Adrenal gland (tissue), 12 donors: ENCODE measurements around the gene CDKAL1. TPM values are rescaled to one million over a fixed set of nuclear protein-coding genes. Genes with fewer than 3 reads are reported as not detected.

Experiments
- DNase-seq, 7 donors: peaks; one replicate each; pipeline ENCODE4 v3.0.0-alpha.2; 2019 to 2020
- H3K27ac ChIP-seq, 5 donors: fragments of 200-600 bp; sonication (generic) in 4 of 5; 1 replicate in 3 of 5; 2 replicates in 2 of 5; pipeline versions ENCODE4 v1.5.1 to v1.8.0; 2016 to 2020; ENCODE audit warnings: mild to moderate bottlenecking in 1 of 5
- H3K27me3 ChIP-seq: fragments of 200-600 bp; 2 replicates; pipeline ENCODE4 v1.8.0; 2021
- H3K36me3 ChIP-seq, 2 donors: fragments of 200-600 bp; replicated peaks in 1 of 2; 1 replicate in 1 of 2; 2 replicates in 1 of 2; pipeline versions ENCODE4 v1.5.1 to v1.8.0; 2018 to 2022
- H3K4me1 ChIP-seq, 2 donors: fragments of 200-600 bp; replicated peaks in 1 of 2; 1 replicate in 1 of 2; 2 replicates in 1 of 2; pipeline versions ENCODE4 v1.5.1 to v1.8.0; 2018 to 2021
- H3K4me3 ChIP-seq, 4 donors: fragments of 200-600 bp; sonication (generic) in 3 of 4; one replicate each; pipeline ENCODE4 v1.5.1; 2016 to 2018
- H3K9me3 ChIP-seq, 3 donors: fragments of 200-600 bp; sonication (generic) in 1 of 3; replicated peaks in 1 of 3; 1 replicate in 2 of 3; 2 replicates in 1 of 3; pipeline versions ENCODE4 v1.5.1 to v1.8.0; 2016 to 2021
- CTCF ChIP-seq, 6 experiments: fragments of 450-650 bp in 4 of 6; fragments of 200-600 bp in 2 of 6; sonication (generic) in 1 of 6; IDR thresholded peaks; 1 replicate in 5 of 6; 2 replicates in 1 of 6; pipeline versions ENCODE4 v1.5.1 to v1.8.0; 2016 to 2021; ENCODE audit warnings: antibody characterized with exemption in 6 of 6, mild to moderate bottlenecking in 2 of 6, moderate library complexity in 1 of 6
- POLR2A ChIP-seq, 2 donors: fragments of 450-650 bp; IDR thresholded peaks; one replicate each; pipeline ENCODE4 v1.6.1; 2017; ENCODE audit warnings: antibody characterized with exemption in 2 of 2, mild to moderate bottlenecking in 2 of 2, moderate library complexity in 1 of 2
- WGBS, 4 donors: extraction: QIAGEN DNeasy Blood & Tissue Kit in 2 of 4; methylation state at CpG; one replicate each; pipeline versions ENCODE4 v1.1.5 to v1.1.7; 2013 to 2017; 5-methylcytosine and 5-hydroxymethylcytosine counted together
- intact Hi-C, 2 donors: fragments of 100-400 bp; cut with DNase I; formaldehyde crosslinking; loops; one replicate each; pipeline versions ENCODE4 v1.14.1 to v1.15.0; 2022 to 2023
- polyA plus RNA-seq, 3 donors: library from polyadenylated mRNA; stranded (reverse); fragments of 200-250 nt in 2 of 3; fragments of 350-450 nt in 1 of 3; fragmentation: Illumina TruSeq in 1 of 3; extraction: RNeasy Lipid Tissue Mini Kit (QIAGEN cat#74804) in 1 of 3; gene quantifications; one replicate each; pipeline ENCODE4 v1.2.3, GENCODE V29; 2013 to 2014
- total RNA-seq, 9 donors: library from RNA; depleted of rRNA in 4 of 9; stranded (reverse); fragments of >200 nt in 4 of 9; fragments of 120-200 nt in 1 of 9; fragmentation: NEBNext Ultra II Directional in 1 of 9; extraction: Animal tissue kit (Norgen Biotek cat#: 25700) in 1 of 9; gene quantifications; one replicate each; pipeline versions ENCODE4 v1.1.0 to v1.2.4, GENCODE V29; 2013 to 2023
- donor health status: healthy with polysubstance abuse.
- donor health status: Bipolar disorder and iron deficiency.
- donor health status: DM: yes; HTN: yes; CAD: no.
- donor health status: DM: no; HTN: no; CAD: no.
- donor health status: DM: no; HTN: no; CAD: no.
- donor health status: DM: yes; HTN: yes; CAD: no.

The CDKAL1 gene
- total and polyA plus RNA-seq, 12 donors = 3.9 to 21.1 (median 10.6) TPM

GRCh38 chr6:20791944-20792343, 257.7 kb downstream of the CDKAL1 start:
- no peaks in the 10 kb centered on the region for H3K4me1 ChIP-seq
- no peak for DNase-seq
- H3K27me3 ChIP-seq = no peaks in the 10 kb centered on the region
- no peak overlapping the region for H3K4me3 ChIP-seq
- intact Hi-C loops = no loop called here
- TF ChIP-seq POLR2A (IDR thresholded peaks at IDR 0.05) = no peak
- TF ChIP-seq CTCF (IDR thresholded peaks at IDR 0.05) = no peak
- no peak overlapping the region for H3K27ac ChIP-seq
- WGBS, 4 donors = 70 to 75% (median 71%) methylated on average over 2 of the region's 2 CpGs
- no peaks in the 10 kb centered on the region for H3K36me3 ChIP-seq
- H3K9me3 ChIP-seq = no peaks in the 10 kb centered on the region

GRCh38 chr6:20793174-20793573, 258.9 kb downstream of the CDKAL1 start:
- TF ChIP-seq CTCF (IDR thresholded peaks at IDR 0.05) (no peak), POLR2A (IDR thresholded peaks at IDR 0.05) (no peak)

GRCh38 chr6:20797597-20797996, 263.3 kb downstream of the CDKAL1 start:
- WGBS, 4 donors = 97 to 100% (median 98%) methylated on average over 7 of the region's 7 CpGs

More at GRCh38 chr6:20793174-20793573, 258.9 kb downstream of the CDKAL1 start:
- intact Hi-C loops = no loop called here
- Histone ChIP-seq H3K27me3 (no peaks in the 10 kb centered on the region), H3K9me3 (no peaks in the 10 kb centered on the region), H3K4me1 (no peaks in the 10 kb centered on the region), H3K27ac (no peak overlapping the region), H3K36me3 (no peaks in the 10 kb centered on the region), H3K4me3 (no peak overlapping the region)
- DNase-seq = no peak
- WGBS, 4 donors = 77 to 79% (median 78%) methylated on average over 5 of the region's 5 CpGs

GRCh38 chr6:20800229-20800628, 266.0 kb downstream of the CDKAL1 start:
- no peaks in the 10 kb centered on the region for H3K4me1 ChIP-seq
- no peak overlapping the region for H3K4me3 ChIP-seq
- no peak for DNase-seq
- H3K36me3 ChIP-seq = no peaks in the 10 kb centered on the region
- no peaks in the 10 kb centered on the region for H3K9me3 ChIP-seq
- no peak for TF ChIP-seq CTCF (IDR thresholded peaks at IDR 0.05)
- TF ChIP-seq POLR2A (IDR thresholded peaks at IDR 0.05) = no peak
- H3K27ac ChIP-seq = no peak overlapping the region
- H3K27me3 ChIP-seq = no peaks in the 10 kb centered on the region
- intact Hi-C loops = no loop called here

More at GRCh38 chr6:20797597-20797996, 263.3 kb downstream of the CDKAL1 start:
- Histone ChIP-seq H3K4me3 (no peak overlapping the region), H3K9me3 (no peaks in the 10 kb centered on the region), H3K36me3 (no peaks in the 10 kb centered on the region), H3K27me3 (no peaks in the 10 kb centered on the region), H3K27ac (no peak overlapping the region), H3K4me1 (no peaks in the 10 kb centered on the region)
- DNase-seq = no peak
- TF ChIP-seq POLR2A (IDR thresholded peaks at IDR 0.05) (no peak), CTCF (IDR thresholded peaks at IDR 0.05) (no peak)
- intact Hi-C loops = no loop called here
